Skeletal muscle tissue (tissue), 5 donors: ENCODE measurements around the gene EDAR. TPM values are rescaled to one million over a fixed set of nuclear protein-coding genes. Genes with fewer than 3 reads are reported as not detected.

Source experiments
- H3K27ac ChIP-seq: one replicate; pipeline ENCODE4 v1.7.0; 2013; ENCODE audit warnings: mild to moderate bottlenecking, low read depth, low read length, inconsistent platforms
- H3K27me3 ChIP-seq, 3 donors: one replicate each; pipeline ENCODE4 v1.7.0; 2013; ENCODE audit warnings: low read length in 3 of 3; ENCODE audit not compliant: control insufficient read depth in 3 of 3, insufficient read depth in 3 of 3
- H3K36me3 ChIP-seq, 3 donors: one replicate each; pipeline ENCODE4 v1.7.0; 2013; ENCODE audit warnings: low read length in 3 of 3; ENCODE audit not compliant: control insufficient read depth in 3 of 3, insufficient read depth in 3 of 3
- H3K4me1 ChIP-seq, 3 donors: one replicate each; pipeline ENCODE4 v1.7.0; 2013; ENCODE audit warnings: low read length in 3 of 3, mild to moderate bottlenecking in 3 of 3; ENCODE audit not compliant: control insufficient read depth in 3 of 3, insufficient read depth in 3 of 3
- H3K4me3 ChIP-seq, 3 donors: one replicate each; pipeline ENCODE4 v1.7.0; 2013; ENCODE audit warnings: low read length in 3 of 3
- H3K9ac ChIP-seq, 3 donors: one replicate each; pipeline ENCODE4 v1.7.0; 2013; ENCODE audit warnings: low read length in 3 of 3, mild to moderate bottlenecking in 3 of 3, moderate library complexity in 2 of 3, low read depth in 1 of 3
- H3K9me3 ChIP-seq, 3 donors: one replicate each; pipeline ENCODE4 v1.7.0; 2013; ENCODE audit warnings: low read length in 3 of 3; ENCODE audit not compliant: control insufficient read depth in 3 of 3
- small RNA-seq: library from RNA; depleted of rRNA; stranded (forward); fragments of <200 nt; gene quantifications from one replicate; pipeline ENCODE3, GENCODE V24; 2014
- total RNA-seq: library from RNA; depleted of rRNA; stranded (reverse); fragments of >200 nt; gene quantifications from one replicate; pipeline ENCODE4 v1.2.3, GENCODE V29; 2014
- donor health status: Osteomylitis.

Gene EDAR
- total RNA-seq, 1 donor from 2014 or later = not detected

- H3K27ac ChIP-seq = no peak overlapping the region
- peaks cover 0 to 2% (median 2%) of the 10 kb centered on the region in 3 donors for H3K36me3 ChIP-seq
- no peak overlapping the region for H3K4me3 ChIP-seq
- H3K4me1 ChIP-seq = no peaks in the 10 kb centered on the region
- H3K27me3 ChIP-seq = no peaks in the 10 kb centered on the region
- no peaks in the 10 kb centered on the region for H3K9me3 ChIP-seq
- no peak overlapping the region for H3K9ac ChIP-seq
These were observed 135.6 kb downstream of the EDAR start for GRCh38 chr2:108853421-108853820.

GRCh38 chr2:108852375-108852774 lies 136.6 kb downstream of the EDAR start:
- no peaks in the 10 kb centered on the region for H3K27me3 ChIP-seq
- no peak overlapping the region for H3K27ac ChIP-seq
- peaks cover 0 to 2% (median 2%) of the 10 kb centered on the region in 3 donors for H3K36me3 ChIP-seq
- H3K9ac ChIP-seq = no peak overlapping the region
- H3K4me3 ChIP-seq = no peak overlapping the region
- H3K9me3 ChIP-seq = no peaks in the 10 kb centered on the region
- H3K4me1 ChIP-seq = no peaks in the 10 kb centered on the region

- no peaks in the 10 kb centered on the region for H3K4me1 ChIP-seq
- no peak overlapping the region for H3K27ac ChIP-seq
- H3K9ac ChIP-seq = no peak overlapping the region
- H3K9me3 ChIP-seq = no peaks in the 10 kb centered on the region
- H3K27me3 ChIP-seq = no peaks in the 10 kb centered on the region
- no peak overlapping the region for H3K4me3 ChIP-seq
- H3K36me3 ChIP-seq = peaks cover 0 to 2% (median 2%) of the 10 kb centered on the region in 3 donors
These were observed 142.0 kb downstream of the EDAR start for GRCh38 chr2:108847000-108847399.

GRCh38 chr2:108845923-108846322 lies 143.1 kb downstream of the EDAR start:
- Histone ChIP-seq H3K27ac (no peak overlapping the region), H3K9ac (no peak overlapping the region), H3K9me3 (no peaks in the 10 kb centered on the region), H3K4me1 (no peaks in the 10 kb centered on the region), H3K4me3 (no peak overlapping the region), H3K36me3 (peaks cover 0 to 5% (median 2%) of the 10 kb centered on the region in 3 donors), H3K27me3 (no peaks in the 10 kb centered on the region)

Small RNA genes lying within 50 kb of the gene (small RNA-seq; reads per million reads assigned to genes)
- not detected for gene AC073415.1

Other genes with a start within 250 kb of the EDAR start
- gene CCDC138, start 202.4 kb downstream of the EDAR start, total RNA-seq = 12.0 TPM
- gene SH3RF3, start 140.0 kb upstream of the EDAR start, total RNA-seq = 2.1 TPM